ENCODE results near the gene CTCFL. TPM values are rescaled to one million over a fixed set of nuclear protein-coding genes. Genes with fewer than 3 reads are reported as not detected.
A peak's percentile ranks its signal among the peaks of the same experiment; 100 is the strongest.

Gene CTCFL
- total and polyA plus RNA-seq, 2 of the 13 experiments (the other 11 are each of a cell fraction or from before 2014, with no cell fraction given): 0.04 TPM; not detected in 1

DNA sequence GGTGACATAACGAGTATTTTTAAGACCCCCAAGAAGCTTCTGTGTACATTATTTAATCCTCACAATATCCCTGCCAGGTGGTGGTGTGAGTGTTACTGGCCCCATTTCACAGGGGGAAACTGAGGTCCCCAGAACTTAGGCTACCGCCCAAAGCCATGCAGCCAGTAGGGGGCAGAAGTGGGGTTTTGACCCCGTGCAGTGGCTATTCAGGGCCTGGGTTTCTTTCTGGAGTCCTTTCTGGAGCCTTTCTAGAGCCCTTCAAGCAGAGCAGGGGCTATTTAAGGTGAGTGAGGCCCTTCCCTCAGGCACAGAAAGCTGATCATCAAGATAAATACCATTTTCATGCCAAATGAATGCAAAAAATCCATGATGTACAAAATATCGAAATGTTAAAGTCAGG is 59.0 kb downstream of the CTCFL start:
- ChIA-PET CTCF (ENCODE audit: low intra/inter-chr PET ratio, low total read pairs) (no interaction called here), POLR2A (no interaction called here)
- no peak for DNase-seq (ENCODE audit: low spot score)
- H3K9me3 ChIP-seq (ENCODE audit: low read length): no peaks in the 10 kb centered on the region
- H3K36me3 ChIP-seq (replicated peaks in 1 of 2; ENCODE audit: control insufficient read depth in 1 of 2, insufficient read depth in 2 of 2, low read length in 2 of 2): no peaks in the 10 kb centered on the region
- H2AFZ ChIP-seq (ENCODE audit: low read length): no peak overlapping the region
- H4K20me1 ChIP-seq (ENCODE audit: insufficient read depth, low read length): no peaks in the 10 kb centered on the region
- ATAC-seq: no peak
- intact Hi-C loops (cut with micrococcal nuclease; ENCODE audit: unreplicated experiment) (no loop called here), in situ Hi-C loops (cut with HindIII; ENCODE audit: extremely low pct_ligation_motif_present, low pct_unique_long_range_greater_than_20kb) (no loop called here)
- no peak for FAIRE-seq
- WGBS (ENCODE audit: low lambda C conversion rate): 18% methylated on average over 4 of the region's 4 CpGs
- no peak overlapping the region for H3K9ac ChIP-seq (ENCODE audit: insufficient read depth, low read depth, low read length)
- H3K4me3 ChIP-seq (replicated peaks in 1 of 3; ENCODE audit: insufficient read depth in 1 of 3, low read depth in 2 of 3, low read length in 3 of 3): no peak overlapping the region
- H3K27ac ChIP-seq (ENCODE audit: extremely low read length, insufficient read depth, low read length): no peak overlapping the region
- no peaks in the 10 kb centered on the region for H3K79me2 ChIP-seq (ENCODE audit: insufficient read depth, low read length)
- H3K4me1 ChIP-seq (ENCODE audit: insufficient read depth, low read length): peaks cover 7% of the 10 kb centered on the region
- no TSS peak for BruUV-seq (replicated peaks)
- 0 out of 2 replicates have a peak, but pooled peaks have one; percentile 0 for TF ChIP-seq HES4 (CRISPR knock-in tag; IDR thresholded peaks at IDR 0.05; ENCODE audit: borderline replicate concordance)
- TF ChIP-seq, protein P1, sequence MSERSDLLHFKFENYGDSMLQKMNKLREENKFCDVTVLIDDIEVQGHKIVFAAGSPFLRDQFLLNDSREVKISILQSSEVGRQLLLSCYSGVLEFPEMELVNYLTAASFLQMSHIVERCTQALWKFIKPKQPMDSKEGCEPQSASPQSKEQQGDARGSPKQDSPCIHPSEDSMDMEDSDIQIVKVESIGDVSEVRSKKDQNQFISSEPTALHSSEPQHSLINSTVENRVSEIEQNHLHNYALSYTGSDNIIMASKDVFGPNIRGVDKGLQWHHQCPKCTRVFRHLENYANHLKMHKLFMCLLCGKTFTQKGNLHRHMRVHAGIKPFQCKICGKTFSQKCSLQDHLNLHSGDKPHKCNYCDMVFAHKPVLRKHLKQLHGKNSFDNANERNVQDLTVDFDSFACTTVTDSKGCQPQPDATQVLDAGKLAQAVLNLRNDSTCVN (CRISPR knock-in tag; IDR thresholded peaks at IDR 0.05; ENCODE audit: borderline replicate concordance): peak; percentile 55; the same call in 1 of the 2 replicates
- TF ChIP-seq TRIM24 (CRISPR knock-in tag; IDR thresholded peaks at IDR 0.05): no peak
- no peak for TF ChIP-seq KLF11 (CRISPR knock-in tag; IDR thresholded peaks at IDR 0.05)
- H3K27me3 ChIP-seq (ENCODE audit: control insufficient read depth in 1 of 2, insufficient read depth in 2 of 2, low read length in 2 of 2): peaks cover 2 to 59% of the 10 kb centered on the region in 2 experiments; a peak in 4 of 5 replicates
- no peak overlapping the region for H3K4me2 ChIP-seq (ENCODE audit: low read depth, low read length)

DNA sequence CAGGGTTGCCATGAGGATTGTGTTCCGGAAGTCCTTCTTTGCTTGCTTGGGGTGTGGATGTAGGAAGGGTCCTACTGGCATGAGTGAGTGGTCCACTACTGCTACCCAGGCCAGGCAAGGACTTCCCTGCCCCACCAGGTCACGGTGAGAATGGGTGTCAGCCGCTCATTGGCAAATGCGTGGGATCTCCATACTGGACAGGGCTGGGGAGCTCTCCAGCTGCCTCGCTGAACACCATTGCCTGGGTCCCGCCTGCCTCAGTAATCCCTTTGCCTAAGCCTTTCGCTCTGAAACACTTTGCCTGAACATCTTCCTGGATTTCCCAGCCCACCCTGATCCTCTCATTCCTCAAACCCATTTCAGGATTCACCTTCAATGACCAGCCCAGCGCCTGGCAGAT is 59.5 kb downstream of the CTCFL start:
- H3K9ac ChIP-seq (ENCODE audit: insufficient read depth, low read depth, low read length): no peak overlapping the region
- no peak overlapping the region for H3K27ac ChIP-seq (ENCODE audit: extremely low read length, insufficient read depth, low read length)
- H3K4me3 ChIP-seq (replicated peaks in 1 of 3; ENCODE audit: insufficient read depth in 1 of 3, low read depth in 2 of 3, low read length in 3 of 3): no peak overlapping the region
- H3K27me3 ChIP-seq (ENCODE audit: control insufficient read depth in 1 of 2, insufficient read depth in 2 of 2, low read length in 2 of 2): peaks cover 2 to 59% of the 10 kb centered on the region in 2 experiments; a peak in 4 of 5 replicates
- H2AFZ ChIP-seq (ENCODE audit: low read length): no peak overlapping the region
- BruUV-seq (replicated peaks): no TSS peak
- no peaks in the 10 kb centered on the region for H4K20me1 ChIP-seq (ENCODE audit: insufficient read depth, low read length)
- intact Hi-C loops (cut with micrococcal nuclease; ENCODE audit: unreplicated experiment) (no loop called here), in situ Hi-C loops (cut with HindIII; ENCODE audit: extremely low pct_ligation_motif_present, low pct_unique_long_range_greater_than_20kb) (no loop called here)
- peaks cover 7% of the 10 kb centered on the region for H3K4me1 ChIP-seq (ENCODE audit: insufficient read depth, low read length)
- ChIA-PET POLR2A (no interaction called here), CTCF (ENCODE audit: low intra/inter-chr PET ratio, low total read pairs) (no interaction called here)
- FAIRE-seq: no peak
- no peak for ATAC-seq
- no peaks in the 10 kb centered on the region for H3K9me3 ChIP-seq (ENCODE audit: low read length)
- no peaks in the 10 kb centered on the region for H3K36me3 ChIP-seq (replicated peaks in 1 of 2; ENCODE audit: control insufficient read depth in 1 of 2, insufficient read depth in 2 of 2, low read length in 2 of 2)
- TF ChIP-seq ZMYM2 (CRISPR knock-in tag; IDR thresholded peaks at IDR 0.05) (no peak), ZNF773 (CRISPR knock-in tag; IDR thresholded peaks at IDR 0.05; ENCODE audit: borderline replicate concordance) (no peak), HES4 (CRISPR knock-in tag; IDR thresholded peaks at IDR 0.05; ENCODE audit: borderline replicate concordance) (0 out of 2 replicates have a peak, but pooled peaks have one; percentile 13), NPAS2 (CRISPR knock-in tag; IDR thresholded peaks at IDR 0.05; ENCODE audit: borderline replicate concordance) (0 out of 2 replicates have a peak, but pooled peaks have one; percentile 31), ZNF33A (CRISPR knock-in tag; IDR thresholded peaks at IDR 0.05; ENCODE audit: borderline replicate concordance) (no peak), ZFP36L2 (CRISPR knock-in tag; IDR thresholded peaks at IDR 0.05) (no peak), ZFP41 (CRISPR knock-in tag; IDR thresholded peaks at IDR 0.05; ENCODE audit: borderline replicate concordance) (no peak)
- TF ChIP-seq, protein P2, sequence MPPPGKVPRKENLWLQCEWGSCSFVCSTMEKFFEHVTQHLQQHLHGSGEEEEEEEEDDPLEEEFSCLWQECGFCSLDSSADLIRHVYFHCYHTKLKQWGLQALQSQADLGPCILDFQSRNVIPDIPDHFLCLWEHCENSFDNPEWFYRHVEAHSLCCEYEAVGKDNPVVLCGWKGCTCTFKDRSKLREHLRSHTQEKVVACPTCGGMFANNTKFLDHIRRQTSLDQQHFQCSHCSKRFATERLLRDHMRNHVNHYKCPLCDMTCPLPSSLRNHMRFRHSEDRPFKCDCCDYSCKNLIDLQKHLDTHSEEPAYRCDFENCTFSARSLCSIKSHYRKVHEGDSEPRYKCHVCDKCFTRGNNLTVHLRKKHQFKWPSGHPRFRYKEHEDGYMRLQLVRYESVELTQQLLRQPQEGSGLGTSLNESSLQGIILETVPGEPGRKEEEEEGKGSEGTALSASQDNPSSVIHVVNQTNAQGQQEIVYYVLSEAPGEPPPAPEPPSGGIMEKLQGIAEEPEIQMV (CRISPR knock-in tag; IDR thresholded peaks at IDR 0.05; ENCODE audit: low read depth): no peak
- WGBS (ENCODE audit: low lambda C conversion rate): 74% methylated on average over 8 of the region's 8 CpGs
- no peak for DNase-seq (ENCODE audit: low spot score)
- H3K79me2 ChIP-seq (ENCODE audit: insufficient read depth, low read length): no peaks in the 10 kb centered on the region
- no peak overlapping the region for H3K4me2 ChIP-seq (ENCODE audit: low read depth, low read length)
